ENCODE data around the gene CNOT3. TPM values are rescaled to one million over a fixed set of nuclear protein-coding genes. Genes with fewer than 3 reads are reported as not detected.

CNOT3 gene
- total RNA-seq, 1 experiment from 2014 or later, result 17.0 TPM

GRCh38 chr19:54152267-54152666 lies 14.7 kb downstream of the CNOT3 start:
- no peak overlapping the region for H3K4me3 ChIP-seq (ENCODE audit: insufficient read depth, low read depth, low read length)
- H3K27me3 ChIP-seq (ENCODE audit: control insufficient read depth, insufficient read depth, low read length), result no peaks in the 10 kb centered on the region
- DNase-seq, result no peak
- peaks cover 55% of the 10 kb centered on the region for H3K36me3 ChIP-seq (replicated peaks; ENCODE audit: control insufficient read depth, insufficient read depth, low read length)

DNA sequence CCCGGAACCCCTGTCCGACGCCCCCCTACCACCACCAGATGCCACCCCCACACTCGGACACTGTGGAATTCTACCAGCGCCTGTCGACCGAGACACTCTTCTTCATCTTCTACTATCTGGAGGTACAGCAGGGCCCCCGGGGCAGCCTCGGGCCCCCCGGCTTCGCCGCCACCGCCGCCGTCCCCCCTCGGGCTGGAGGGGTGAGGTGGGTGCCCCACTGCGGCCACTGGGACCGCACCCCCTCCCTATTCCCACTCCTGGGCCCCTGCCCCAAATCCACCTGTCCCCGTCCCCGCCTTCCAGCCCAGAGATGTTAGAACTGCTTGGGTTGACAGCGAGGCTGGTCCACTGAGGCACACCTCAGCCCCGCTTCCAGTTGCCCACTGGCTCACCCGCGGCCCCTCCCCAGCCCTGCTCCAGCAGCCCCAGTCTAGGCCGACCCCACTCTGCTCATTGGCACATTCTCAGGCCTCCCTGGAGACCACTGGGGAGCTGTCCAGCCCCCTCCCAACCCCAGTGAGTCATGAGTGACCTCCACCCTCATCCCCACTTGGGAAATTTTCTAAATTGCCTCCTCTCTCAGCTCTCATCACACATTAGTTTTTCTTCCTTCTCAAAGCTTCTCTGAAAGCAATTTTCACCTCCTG lies 15.4 kb downstream of the CNOT3 start:
- DNase-seq, result no peak
- H3K36me3 ChIP-seq (replicated peaks; ENCODE audit: control insufficient read depth, insufficient read depth, low read length), result peaks cover 48% of the 10 kb centered on the region
- no peaks in the 10 kb centered on the region for H3K27me3 ChIP-seq (ENCODE audit: control insufficient read depth, insufficient read depth, low read length)
- H3K4me3 ChIP-seq (ENCODE audit: insufficient read depth, low read depth, low read length), result no peak overlapping the region

DNA sequence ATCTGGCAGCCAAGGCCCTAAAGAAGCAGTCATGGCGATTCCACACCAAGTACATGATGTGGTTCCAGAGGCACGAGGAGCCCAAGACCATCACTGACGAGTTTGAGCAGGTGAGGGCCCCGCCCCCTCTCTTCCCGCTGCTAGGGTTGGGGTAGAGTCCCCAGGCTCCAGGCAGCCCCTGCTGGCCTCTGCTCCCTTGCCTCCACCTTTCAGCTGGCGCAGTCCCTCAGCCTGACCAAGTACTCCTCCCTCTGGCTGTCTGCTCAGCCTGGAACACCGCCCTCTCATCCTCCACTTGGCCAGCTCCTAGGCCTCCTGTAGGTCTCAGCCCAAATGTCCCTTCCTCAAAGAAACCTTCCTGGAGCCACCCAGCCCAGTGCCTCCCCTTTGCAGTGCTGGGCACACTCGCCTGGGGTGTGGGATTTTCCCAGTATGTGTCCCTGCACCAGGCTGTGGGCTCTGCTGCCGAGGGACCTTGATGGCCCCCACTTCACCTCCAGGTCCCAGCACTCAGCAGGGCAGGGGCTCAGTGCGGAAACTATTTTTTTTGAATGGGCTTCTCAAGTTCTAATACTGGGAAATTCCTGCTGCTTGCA lies 16.3 kb downstream of the CNOT3 start:
- H3K4me3 ChIP-seq (ENCODE audit: insufficient read depth, low read depth, low read length), result no peak overlapping the region
- no peaks in the 10 kb centered on the region for H3K27me3 ChIP-seq (ENCODE audit: control insufficient read depth, insufficient read depth, low read length)
- H3K36me3 ChIP-seq (replicated peaks; ENCODE audit: control insufficient read depth, insufficient read depth, low read length), result peaks cover 47% of the 10 kb centered on the region
- DNase-seq, result no peak

DNA sequence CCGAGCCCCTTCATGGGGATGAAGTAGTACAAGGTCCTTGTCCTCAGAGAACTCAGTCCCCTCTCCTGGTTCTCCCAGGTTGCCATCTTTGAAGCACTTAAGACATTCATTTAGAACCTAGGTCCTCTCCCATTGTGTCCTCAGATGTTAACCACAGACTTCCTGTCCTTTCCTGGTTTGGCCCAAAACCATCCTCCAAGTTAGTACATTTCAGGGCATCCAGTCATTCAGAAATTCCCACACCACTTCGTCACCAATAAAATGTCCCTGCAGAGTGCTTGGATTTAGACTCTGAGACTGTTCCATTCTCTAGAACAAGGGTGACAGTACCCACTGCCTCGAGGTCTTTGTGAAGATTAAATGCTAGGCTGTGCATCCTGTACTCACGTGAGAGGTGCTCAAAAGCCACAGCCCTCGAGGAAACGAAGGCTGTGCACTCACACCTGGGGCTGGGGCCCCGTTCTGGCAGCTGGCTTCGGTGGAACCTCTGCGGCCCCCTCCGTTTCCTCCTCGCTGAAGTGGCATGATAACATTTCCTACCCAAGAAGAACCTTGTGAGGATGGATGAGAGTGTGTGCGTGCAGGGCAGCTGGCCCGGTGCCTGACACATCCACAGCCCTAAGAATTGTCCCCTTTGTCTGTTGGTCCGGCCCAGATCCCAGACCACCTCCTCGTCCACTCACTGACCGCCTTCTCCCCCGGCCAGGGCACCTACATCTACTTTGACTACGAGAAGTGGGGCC lies 17.2 kb downstream of the CNOT3 start:
- Histone ChIP-seq H3K36me3 (replicated peaks; ENCODE audit: control insufficient read depth, insufficient read depth, low read length) (peaks cover 39% of the 10 kb centered on the region), H3K4me3 (ENCODE audit: insufficient read depth, low read depth, low read length) (no peak overlapping the region)
- DNase-seq, result no peak

GRCh38 chr19:54155694-54156093 lies 18.1 kb downstream of the CNOT3 start:
- peaks cover 34% of the 10 kb centered on the region for H3K36me3 ChIP-seq (replicated peaks; ENCODE audit: control insufficient read depth, insufficient read depth, low read length)
- no peaks in the 10 kb centered on the region; the same call in 1 of the 2 replicates for H3K27me3 ChIP-seq (ENCODE audit: control insufficient read depth, insufficient read depth, low read length)
- peak; percentile 77 for DNase-seq
- H3K4me3 ChIP-seq (ENCODE audit: insufficient read depth, low read depth, low read length), result no peak overlapping the region

More for the DNA sequence above, 17.2 kb downstream of the CNOT3 start:
- no peaks in the 10 kb centered on the region for H3K27me3 ChIP-seq (ENCODE audit: control insufficient read depth, insufficient read depth, low read length)

GRCh38 chr19:54156490-54156889 lies 18.9 kb downstream of the CNOT3 start:
- Histone ChIP-seq H3K4me3 (ENCODE audit: insufficient read depth, low read depth, low read length) (no peak overlapping the region), H3K27me3 (ENCODE audit: control insufficient read depth, insufficient read depth, low read length) (no peaks in the 10 kb centered on the region; the same call in 1 of the 2 replicates), H3K36me3 (replicated peaks; ENCODE audit: control insufficient read depth, insufficient read depth, low read length) (peaks cover 32% of the 10 kb centered on the region)
- DNase-seq, result no peak

DNA sequence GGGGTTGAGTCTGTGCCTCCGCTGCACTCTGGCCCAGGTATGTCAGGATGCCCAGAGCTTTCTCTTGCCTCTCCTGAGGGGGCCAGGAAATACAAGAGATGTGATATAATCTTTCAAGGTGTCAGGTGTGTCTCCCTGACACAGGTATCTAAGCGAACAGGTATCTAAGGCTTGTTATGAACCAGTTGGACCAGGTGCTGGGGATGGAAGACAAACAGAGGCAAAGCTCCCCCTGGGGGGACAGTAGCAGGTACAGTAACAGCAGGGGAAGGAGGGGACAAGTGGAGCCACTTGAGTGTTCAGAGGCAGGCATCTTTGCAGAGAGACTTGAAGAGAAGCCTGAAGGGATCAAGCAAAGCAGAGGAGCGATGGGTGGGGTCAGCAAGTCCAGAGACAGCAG lies 19.4 kb downstream of the CNOT3 start:
- DNase-seq, result no peak
- peaks cover 28% of the 10 kb centered on the region for H3K36me3 ChIP-seq (replicated peaks; ENCODE audit: control insufficient read depth, insufficient read depth, low read length)
- no peak overlapping the region for H3K4me3 ChIP-seq (ENCODE audit: insufficient read depth, low read depth, low read length)
- H3K27me3 ChIP-seq (ENCODE audit: control insufficient read depth, insufficient read depth, low read length), result no peaks in the 10 kb centered on the region; the same call in 1 of the 2 replicates

- peak overlapping the region; percentile 84 for H3K4me3 ChIP-seq (ENCODE audit: insufficient read depth, low read depth, low read length)
- peaks cover 20% of the 10 kb centered on the region for H3K36me3 ChIP-seq (replicated peaks; ENCODE audit: control insufficient read depth, insufficient read depth, low read length)
- H3K27me3 ChIP-seq (ENCODE audit: control insufficient read depth, insufficient read depth, low read length), result peaks cover 9% of the 10 kb centered on the region
- DNase-seq, result peak; percentile 57
Measured at GRCh38 chr19:54158812-54159351, 21.3 kb downstream of the CNOT3 start.

- Histone ChIP-seq H3K27me3 (ENCODE audit: control insufficient read depth, insufficient read depth, low read length) (peaks cover 15% of the 10 kb centered on the region), H3K4me3 (ENCODE audit: insufficient read depth, low read depth, low read length) (peak within 1 kb of the TSS; percentile 84), H3K36me3 (replicated peaks; ENCODE audit: control insufficient read depth, insufficient read depth, low read length) (peaks cover 14% of the 10 kb centered on the region)
- peak; percentile 99 for DNase-seq
Measured at GRCh38 chr19:54159352-54160181, 22.0 kb downstream of the CNOT3 start, which contains the start of gene LENG1. Gene LENG1, minus strand, starts transcription at chr19:54159721. Its CDS starts 26 bp downstream, at chr19:54159695.

DNA sequence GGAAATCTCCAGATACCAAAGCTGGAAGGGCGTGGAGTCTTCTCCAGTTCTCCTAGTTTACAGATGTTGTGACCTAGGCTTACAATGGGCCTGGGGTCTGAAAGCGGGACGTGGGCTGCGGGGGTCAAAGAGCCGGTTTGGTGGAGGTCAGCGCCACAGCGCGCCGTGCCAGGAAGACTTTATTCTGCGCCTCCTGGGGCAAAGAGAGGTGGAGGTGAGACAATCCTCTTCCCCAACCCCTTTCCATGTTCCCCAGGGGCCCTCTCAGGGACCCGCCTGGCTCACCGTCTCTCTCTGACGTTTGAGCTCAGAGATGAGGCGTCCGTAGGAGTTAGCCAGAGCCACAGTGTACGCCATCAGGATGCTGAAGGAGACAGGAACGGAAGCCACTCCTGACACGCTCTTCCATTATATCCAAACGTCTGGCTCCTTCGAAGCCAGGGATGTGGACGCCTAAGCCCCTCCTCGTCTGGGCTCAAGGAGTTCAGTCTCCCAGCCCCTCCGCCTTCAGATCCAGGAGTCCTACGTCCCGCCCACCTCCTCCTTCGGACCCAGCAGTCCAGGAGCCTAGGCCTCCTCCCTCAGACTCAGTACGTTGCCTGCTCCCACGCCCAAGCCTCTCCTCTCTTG lies 22.7 kb downstream of the CNOT3 start:
- Histone ChIP-seq H3K27me3 (ENCODE audit: control insufficient read depth, insufficient read depth, low read length) (peaks cover 16% of the 10 kb centered on the region), H3K36me3 (replicated peaks; ENCODE audit: control insufficient read depth, insufficient read depth, low read length) (peaks cover 8% of the 10 kb centered on the region), H3K4me3 (ENCODE audit: insufficient read depth, low read depth, low read length) (peak overlapping the region; percentile 68)
- no peak for DNase-seq

DNA sequence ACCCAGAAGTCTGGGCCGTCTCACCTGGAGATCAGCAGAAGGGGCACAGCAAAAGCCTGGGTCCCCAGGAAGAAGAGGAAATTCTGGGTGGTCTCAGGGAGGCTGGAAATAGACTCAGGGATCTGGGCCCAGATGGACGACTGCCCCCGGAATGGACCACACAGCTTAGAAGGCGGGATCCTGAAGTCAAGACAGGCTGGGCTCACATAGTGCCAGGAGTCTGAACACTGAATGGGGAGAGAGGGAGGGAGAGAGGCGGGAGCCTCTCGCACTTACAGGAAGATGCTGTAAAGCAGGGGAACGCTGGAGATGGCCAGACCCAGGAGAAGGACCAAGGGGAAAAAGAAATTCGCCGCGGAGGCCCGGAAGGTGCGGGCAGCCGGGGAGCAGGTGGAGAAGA lies 23.3 kb downstream of the CNOT3 start:
- DNase-seq, result no peak
- Histone ChIP-seq H3K27me3 (ENCODE audit: control insufficient read depth, insufficient read depth, low read length) (peaks cover 17% of the 10 kb centered on the region), H3K36me3 (replicated peaks; ENCODE audit: control insufficient read depth, insufficient read depth, low read length) (peaks cover 8% of the 10 kb centered on the region), H3K4me3 (ENCODE audit: insufficient read depth, low read depth, low read length) (peak overlapping the region; percentile 68)

- Histone ChIP-seq H3K27me3 (ENCODE audit: control insufficient read depth, insufficient read depth, low read length) (peaks cover 18% of the 10 kb centered on the region), H3K36me3 (replicated peaks; ENCODE audit: control insufficient read depth, insufficient read depth, low read length) (peaks cover 1% of the 10 kb centered on the region; the same call in 1 of the 2 replicates), H3K4me3 (ENCODE audit: insufficient read depth, low read depth, low read length) (peak overlapping the region; percentile 50)
- DNase-seq, result peak; percentile 97
Measured at GRCh38 chr19:54162241-54162805, 24.8 kb downstream of the CNOT3 start.

- no peak for DNase-seq
- H3K27me3 ChIP-seq (ENCODE audit: control insufficient read depth, insufficient read depth, low read length), result peaks cover 18% of the 10 kb centered on the region
- no peak overlapping the region; the same call in 1 of the 2 replicates for H3K4me3 ChIP-seq (ENCODE audit: insufficient read depth, low read depth, low read length)
- H3K36me3 ChIP-seq (replicated peaks; ENCODE audit: control insufficient read depth, insufficient read depth, low read length), result 0 out of 2 replicates have a peak, but pooled peaks cover 1% of the 10 kb centered on the region
Measured at GRCh38 chr19:54162884-54163283, 25.3 kb downstream of the CNOT3 start.

All from H7 (cell line).